Left lung (tissue), 10 donors: Measurements from ENCODE around the gene ACSL5. TPM values are rescaled to one million over a fixed set of nuclear protein-coding genes. Genes with fewer than 3 reads are reported as not detected.
"Not testable (repeated sequence)": the region's sequence is repeated elsewhere in the genome, so short reads cannot be mapped to it uniquely, and the experiment has no call there.

Experiments
- ATAC-seq: fragments of 200-7000 bp; cut with Tn5 transposase; one replicate; pipeline ENCODE4 v1.9.1; 2020; ENCODE audit warnings: moderate library complexity
- DNase-seq, 4 donors: peaks; one replicate each; pipeline ENCODE4 v3.0.0-alpha.2; 2013 to 2020
- H3K27ac ChIP-seq, 2 donors: fragments of 200-600 bp; sonication (generic) in 1 of 2; one replicate each; pipeline versions ENCODE4 v1.5.0 to v1.8.0; 2020 to 2021
- H3K27me3 ChIP-seq, 2 donors: fragments of 200-600 bp; sonication (generic) in 1 of 2; one replicate each; pipeline versions ENCODE4 v1.5.0 to v1.8.0; 2020 to 2021
- H3K36me3 ChIP-seq, 2 donors: fragments of 200-600 bp; sonication (generic) in 1 of 2; one replicate each; pipeline versions ENCODE4 v1.5.0 to v1.8.0; 2020 to 2021
- H3K4me1 ChIP-seq, 2 donors: fragments of 200-600 bp; one replicate each; pipeline ENCODE4 v1.8.0; 2021
- H3K4me3 ChIP-seq, 2 donors: fragments of 200-600 bp; sonication (generic) in 1 of 2; one replicate each; pipeline versions ENCODE4 v1.5.0 to v1.8.0; 2020 to 2021; ENCODE audit warnings: mild to moderate bottlenecking in 1 of 2
- H3K9me3 ChIP-seq, 2 donors: fragments of 200-600 bp; sonication (generic) in 1 of 2; one replicate each; pipeline versions ENCODE4 v1.5.0 to v1.8.0; 2020 to 2021
- intact Hi-C, 2 donors: fragments of 100-400 bp; cut with DNase I; formaldehyde crosslinking; loops; one replicate each; pipeline versions ENCODE4 v1.11.2 to v1.14.2; 2022
- polyA plus RNA-seq, 6 donors: library from polyadenylated mRNA; unstranded; fragments of 120-200 nt; gene quantifications; one replicate each; pipeline ENCODE4 v1.2.1, GENCODE V29; 2013; ENCODE audit not compliant: insufficient read length in 6 of 6
- total RNA-seq, 2 donors: library from RNA; stranded (reverse); fragmentation: NEBNext Ultra II Directional; extraction: Animal tissue kit (Norgen Biotek cat#: 25700); gene quantifications; one replicate each; pipeline ENCODE4 v1.2.1, GENCODE V29; 2021
- TF ChIP-seq, protein P1 (sequence below), 2 donors: fragments of 200-600 bp; sonication (generic) in 1 of 2; IDR thresholded peaks; one replicate each; pipeline versions ENCODE4 v1.5.0 to v1.8.0; 2021; ENCODE audit warnings: antibody characterized with exemption in 2 of 2
- donor health status: DM: no; HTN: yes; CAD: no.
- donor health status: DM: no; HTN: no; CAD: no.

Gene ACSL5
- total and polyA plus RNA-seq, 8 donors: 10.5 to 82.5 (median 14.1) TPM

DNA sequence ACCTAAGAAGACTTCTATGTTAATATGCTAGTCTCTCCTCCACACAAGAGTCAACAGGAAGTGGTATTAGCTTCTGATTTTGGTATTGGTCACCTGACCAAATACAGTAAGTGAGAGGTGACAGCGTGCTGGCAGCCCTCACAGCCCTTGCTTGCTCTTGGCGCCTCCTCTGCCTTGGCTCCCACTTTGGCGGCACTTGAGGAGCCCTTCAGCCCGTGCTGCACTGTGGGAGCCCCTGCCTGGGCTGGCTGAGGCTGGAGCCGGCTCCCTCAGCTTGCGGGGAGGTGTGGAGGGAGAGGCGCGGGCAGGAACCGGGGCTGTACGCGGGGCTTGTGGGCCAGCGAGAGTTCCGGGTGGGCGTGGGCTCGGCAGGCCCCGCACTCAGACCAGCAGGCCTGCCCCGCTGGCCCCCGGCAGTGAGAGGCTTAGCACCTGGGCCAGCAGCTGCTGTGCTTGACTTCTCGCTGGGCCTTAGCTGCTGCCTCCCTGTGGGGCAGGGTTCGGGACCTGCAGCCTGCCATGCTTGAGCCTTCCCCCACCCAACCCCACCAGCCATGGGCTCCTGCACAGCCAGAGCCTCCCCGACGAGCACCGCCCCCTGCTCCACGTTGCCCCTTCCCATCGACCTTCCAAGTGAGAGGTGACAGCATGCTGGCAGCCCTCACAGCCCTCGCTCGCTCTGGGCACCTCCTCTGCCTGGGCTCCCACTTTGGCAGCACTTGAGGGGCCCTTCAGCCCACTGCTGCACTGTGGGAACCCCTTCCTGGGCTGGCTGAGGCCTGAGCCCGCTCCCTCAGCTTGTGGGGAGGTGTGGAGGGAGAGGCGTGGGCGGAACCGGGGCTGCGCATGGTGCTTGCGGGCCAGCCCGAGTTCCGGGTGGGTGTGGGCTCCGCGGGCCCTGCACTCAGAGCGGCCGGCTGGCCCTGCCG lies 4.2 kb upstream of the ACSL5 start:
- Histone ChIP-seq H3K9me3 (no peaks in the 10 kb centered on the region), H3K36me3 (no peaks in the 10 kb centered on the region), H3K27me3 (no peaks in the 10 kb centered on the region), H3K27ac (peak overlapping the region; percentile 26 to 50), H3K4me3 (no peak overlapping the region), H3K4me1 (peaks cover 0 to 15% of the 10 kb centered on the region in 2 donors)
- ATAC-seq (peak; percentile 75), DNase-seq (peak in 2 of 4 donors; percentile 77 to 87)
- intact Hi-C loops: no loop called here
- TF ChIP-seq, protein P1, sequence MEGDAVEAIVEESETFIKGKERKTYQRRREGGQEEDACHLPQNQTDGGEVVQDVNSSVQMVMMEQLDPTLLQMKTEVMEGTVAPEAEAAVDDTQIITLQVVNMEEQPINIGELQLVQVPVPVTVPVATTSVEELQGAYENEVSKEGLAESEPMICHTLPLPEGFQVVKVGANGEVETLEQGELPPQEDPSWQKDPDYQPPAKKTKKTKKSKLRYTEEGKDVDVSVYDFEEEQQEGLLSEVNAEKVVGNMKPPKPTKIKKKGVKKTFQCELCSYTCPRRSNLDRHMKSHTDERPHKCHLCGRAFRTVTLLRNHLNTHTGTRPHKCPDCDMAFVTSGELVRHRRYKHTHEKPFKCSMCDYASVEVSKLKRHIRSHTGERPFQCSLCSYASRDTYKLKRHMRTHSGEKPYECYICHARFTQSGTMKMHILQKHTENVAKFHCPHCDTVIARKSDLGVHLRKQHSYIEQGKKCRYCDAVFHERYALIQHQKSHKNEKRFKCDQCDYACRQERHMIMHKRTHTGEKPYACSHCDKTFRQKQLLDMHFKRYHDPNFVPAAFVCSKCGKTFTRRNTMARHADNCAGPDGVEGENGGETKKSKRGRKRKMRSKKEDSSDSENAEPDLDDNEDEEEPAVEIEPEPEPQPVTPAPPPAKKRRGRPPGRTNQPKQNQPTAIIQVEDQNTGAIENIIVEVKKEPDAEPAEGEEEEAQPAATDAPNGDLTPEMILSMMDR (IDR thresholded peaks at IDR 0.05): no peak

DNA sequence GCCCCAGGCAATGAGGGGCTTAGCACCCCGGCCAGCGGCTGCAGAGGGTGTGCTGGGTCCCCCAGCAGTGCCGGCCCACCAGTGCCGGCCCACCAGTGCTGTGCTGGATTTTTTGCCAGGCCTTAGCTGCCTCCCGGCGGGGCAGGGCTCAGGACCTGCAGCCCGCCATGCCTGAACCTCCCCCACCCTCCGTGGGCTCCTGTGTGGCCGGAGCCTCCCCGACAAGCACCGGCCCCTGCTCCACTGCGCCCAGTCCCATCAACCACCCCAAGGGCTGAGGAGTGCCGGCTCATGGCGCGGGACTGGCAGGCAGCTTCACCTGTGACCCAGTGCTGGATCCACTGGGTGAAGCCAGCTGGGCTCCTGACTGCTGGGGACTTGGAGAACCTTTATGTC lies 3.5 kb upstream of the ACSL5 start:
- Histone ChIP-seq H3K4me3 (no peak overlapping the region), H3K27me3 (no peaks in the 10 kb centered on the region), H3K27ac (peak overlapping the region in 1 of 2 donors; percentile 50), H3K36me3 (no peaks in the 10 kb centered on the region), H3K9me3 (no peaks in the 10 kb centered on the region), H3K4me1 (peaks cover 0 to 21% of the 10 kb centered on the region in 2 donors)
- intact Hi-C loops: no loop called here
- TF ChIP-seq, protein P1 (IDR thresholded peaks at IDR 0.05): no peak
- ATAC-seq: no peak
- no peak for DNase-seq

DNA sequence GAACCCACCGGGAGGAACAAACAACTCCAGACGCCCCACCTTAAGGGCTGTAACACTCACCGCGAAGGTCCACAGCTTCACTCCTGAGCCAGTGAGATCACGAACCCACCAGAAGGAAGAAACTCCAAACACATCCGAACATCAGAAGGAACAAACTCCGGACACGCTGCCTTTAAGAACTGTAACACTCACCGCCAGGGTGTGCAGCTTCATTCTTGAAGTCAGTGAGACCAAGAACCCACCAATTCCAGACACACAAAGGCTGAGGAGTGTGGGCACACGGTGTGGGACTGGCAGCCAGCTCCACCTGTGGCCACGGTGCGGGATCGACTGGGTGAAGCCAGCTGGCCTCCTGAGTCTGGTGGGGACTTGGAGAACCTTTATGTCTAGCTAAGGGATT lies 2.6 kb upstream of the ACSL5 start:
- intact Hi-C loops, H3K27me3 ChIP-seq, ATAC-seq: not testable (repeated sequence)

DNA sequence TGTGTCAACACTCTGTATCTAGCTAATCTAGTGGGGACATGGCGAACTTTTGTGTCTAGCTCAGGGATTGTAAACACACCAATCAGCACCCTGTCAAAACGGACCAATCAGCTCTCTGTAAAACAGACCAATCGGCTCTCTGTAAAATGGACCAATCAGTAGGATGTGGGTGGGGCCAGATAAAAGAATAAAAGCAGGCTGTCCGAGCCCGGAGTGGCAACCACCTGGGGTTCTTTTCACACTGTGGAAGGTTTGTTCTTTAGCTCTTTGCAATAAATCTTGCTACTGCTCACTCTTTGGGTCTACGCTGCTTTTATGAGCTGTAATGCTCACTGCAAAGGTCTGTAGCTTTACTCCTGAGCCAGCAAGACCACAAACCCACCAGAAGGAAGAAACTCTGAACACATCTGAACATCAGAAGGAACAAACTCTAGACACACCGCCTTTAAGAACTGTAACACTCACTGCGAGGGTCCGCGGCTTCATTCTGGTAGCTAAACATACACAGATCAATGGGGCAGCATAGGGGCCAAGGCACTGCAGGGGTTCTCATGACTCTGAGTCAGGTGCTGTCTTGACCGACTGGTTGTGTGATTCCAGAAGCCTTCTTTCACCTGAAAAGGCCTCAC lies 1.6 kb upstream of the ACSL5 start:
- ATAC-seq, intact Hi-C loops: not testable (repeated sequence)
- H3K4me1 ChIP-seq: peaks cover 11 to 34% of the 10 kb centered on the region in 2 donors

More for the DNA sequence above, 2.6 kb upstream of the ACSL5 start:
- H3K4me3 ChIP-seq, H3K9me3 ChIP-seq, DNase-seq, H3K36me3 ChIP-seq, H3K27ac ChIP-seq: not testable (repeated sequence)
- peaks cover 2 to 26% of the 10 kb centered on the region in 2 donors for H3K4me1 ChIP-seq

DNA sequence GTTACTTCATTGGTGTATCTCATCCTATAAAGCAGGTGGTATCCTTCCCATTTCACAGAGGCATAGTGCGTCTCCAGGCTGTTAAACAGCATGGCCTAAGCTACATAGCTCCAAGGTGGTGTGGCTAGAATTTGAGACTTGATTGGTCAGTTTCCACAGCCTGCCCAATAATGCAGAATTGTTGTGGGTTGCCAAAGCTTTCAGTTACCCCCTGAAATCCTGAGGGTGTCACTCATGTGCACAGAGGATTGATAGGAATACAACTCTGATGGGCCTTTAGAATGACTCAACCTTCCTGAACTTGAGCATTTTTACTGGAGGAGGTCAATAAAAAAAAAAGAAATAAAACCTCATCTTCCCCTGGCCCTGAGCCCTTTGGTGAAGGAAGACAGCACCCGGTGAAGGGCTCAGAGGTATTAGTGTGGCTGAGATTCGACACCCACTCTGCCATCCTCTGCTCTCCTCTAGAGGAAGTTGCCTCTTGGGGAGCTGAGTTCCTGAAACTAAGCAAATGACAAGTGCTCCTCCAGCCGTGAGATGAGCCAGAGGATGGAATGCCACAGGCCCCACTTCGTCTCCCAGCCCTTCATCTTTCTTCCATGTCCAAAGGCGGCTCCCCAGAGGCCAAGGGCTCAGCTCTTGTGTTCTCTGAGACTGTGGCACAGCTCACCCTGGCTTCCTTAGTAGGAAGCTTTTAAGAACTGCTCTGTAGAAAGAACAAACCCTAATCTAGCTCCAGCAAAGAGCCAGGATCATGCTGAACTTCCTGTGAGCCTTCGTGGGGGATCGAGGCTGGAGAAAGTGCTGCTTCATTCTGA lies 1.0 kb downstream of the ACSL5 start:
- intact Hi-C loops: no loop called here
- H3K27ac ChIP-seq: peak overlapping the region; percentile 85 to 93
- ATAC-seq (peak; percentile 34), DNase-seq (no peak)
- TF ChIP-seq, protein P1 (IDR thresholded peaks at IDR 0.05): no peak
- H3K36me3 ChIP-seq: no peaks in the 10 kb centered on the region
- H3K9me3 ChIP-seq: no peaks in the 10 kb centered on the region
- H3K4me1 ChIP-seq: peaks cover 11 to 60% of the 10 kb centered on the region in 2 donors
- peak overlapping the region; percentile 33 to 70 for H3K4me3 ChIP-seq
- no peaks in the 10 kb centered on the region for H3K27me3 ChIP-seq

More for the DNA sequence above, 1.6 kb upstream of the ACSL5 start:
- DNase-seq, H3K9me3 ChIP-seq, H3K36me3 ChIP-seq, H3K4me3 ChIP-seq, H3K27me3 ChIP-seq, H3K27ac ChIP-seq: not testable (repeated sequence)
